Stimulated activated CD8-positive, alpha-beta memory T cell treated with anti-CD3 and anti-CD28 coated beads, Interleukin-2, amount 100 ng/mL, for 1 hour (primary cell): ENCODE results near the gene TMED7.

Source experiments
- DNase-seq, 2 donors: peaks; one replicate each; pipeline ENCODE4 v3.0.0-alpha.2; 2020; ENCODE audit warnings: low read depth in 2 of 2

TMED7 gene

DNA sequence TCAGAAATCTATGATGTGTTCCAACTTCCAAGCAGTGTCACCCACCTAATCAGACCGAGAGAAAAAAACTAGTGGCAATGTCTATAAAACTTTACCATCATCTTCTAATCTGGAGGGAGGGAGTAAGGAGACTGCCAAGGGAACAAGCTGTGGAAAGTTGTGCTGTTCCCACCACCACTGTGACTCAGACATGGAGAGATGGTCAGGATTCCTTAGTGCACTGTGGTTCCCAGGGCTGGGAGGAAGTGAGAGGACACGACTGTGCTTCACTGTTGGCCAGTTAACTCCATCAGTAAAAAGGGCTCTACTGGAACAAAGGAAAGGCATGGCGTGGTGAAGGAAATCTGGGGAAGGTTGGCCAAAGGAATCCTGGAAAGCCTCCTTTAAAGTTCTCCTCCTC lies 42.4 kb downstream of the TMED7 start:
- DNase-seq: no peak

GRCh38 chr5:115580941-115581340 lies 44.9 kb downstream of the TMED7 start:
- no peak for DNase-seq

DNA sequence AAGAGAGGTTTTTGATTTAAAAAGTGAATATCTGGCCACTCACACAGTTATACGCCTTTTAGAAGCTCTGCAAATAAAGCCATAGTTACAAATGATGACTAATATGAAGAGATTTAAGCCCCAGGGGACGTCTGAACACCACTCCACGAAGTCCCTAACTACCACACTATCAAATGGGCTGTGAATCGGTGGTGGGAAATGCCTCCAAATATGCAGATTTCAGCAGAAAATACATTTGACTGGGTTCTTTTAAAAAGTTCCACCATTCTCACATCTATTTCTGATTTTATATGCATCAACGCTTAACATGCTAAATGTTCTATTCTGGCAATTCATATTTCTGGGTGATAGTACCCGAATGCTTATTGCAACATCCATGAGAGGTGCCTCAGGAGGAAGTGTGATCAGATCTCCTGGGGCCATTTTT lies 46.1 kb downstream of the TMED7 start:
- DNase-seq: no peak

GRCh38 chr5:115579216-115579615 lies 46.6 kb downstream of the TMED7 start:
- DNase-seq: no peak

DNA sequence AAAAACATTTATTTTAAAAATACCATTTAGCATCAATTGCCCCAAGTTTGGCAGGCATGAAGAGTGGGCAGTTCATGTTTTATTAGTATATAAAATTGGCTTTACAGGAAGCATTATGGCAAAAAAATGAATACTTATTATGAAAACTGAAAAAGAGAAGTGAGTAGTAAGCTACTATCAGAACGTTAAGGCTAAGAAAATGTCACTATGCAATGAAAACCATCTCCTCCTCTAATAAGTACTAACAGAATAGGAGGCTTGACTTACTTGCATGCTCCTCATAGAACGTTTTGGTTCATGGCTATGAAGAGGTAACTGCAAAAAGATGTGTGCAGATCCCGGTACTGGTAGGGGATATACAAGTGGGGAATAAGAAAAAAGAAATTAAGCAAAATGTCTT lies 47.2 kb downstream of the TMED7 start:
- no peak for DNase-seq

GRCh38 chr5:115577741-115578140 lies 48.1 kb downstream of the TMED7 start:
- no peak for DNase-seq

DNA sequence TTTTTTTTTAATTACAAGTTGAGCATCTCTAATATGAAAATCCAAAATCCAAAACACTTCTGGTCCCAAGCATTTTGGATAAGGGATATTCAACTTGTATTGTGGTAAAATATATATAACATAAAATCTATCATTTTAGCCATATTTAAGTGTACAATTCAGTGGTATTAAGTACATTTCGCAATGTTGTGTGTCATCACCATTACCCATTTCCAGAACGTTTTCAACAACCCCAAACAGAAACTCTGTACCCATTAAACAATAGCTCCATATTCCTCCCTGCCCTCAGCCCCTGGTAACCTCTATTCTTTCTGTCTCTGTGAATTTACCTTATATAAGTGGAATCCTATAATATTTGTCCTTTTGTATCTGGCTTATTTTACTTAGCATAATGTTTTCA lies 48.5 kb downstream of the TMED7 start:
- no peak for DNase-seq

- no peak for DNase-seq
These were observed 50.4 kb downstream of the TMED7 start for GRCh38 chr5:115575167-115576070.

GRCh38 chr5:115573133-115573532 lies 52.7 kb downstream of the TMED7 start:
- DNase-seq: no peak

DNA sequence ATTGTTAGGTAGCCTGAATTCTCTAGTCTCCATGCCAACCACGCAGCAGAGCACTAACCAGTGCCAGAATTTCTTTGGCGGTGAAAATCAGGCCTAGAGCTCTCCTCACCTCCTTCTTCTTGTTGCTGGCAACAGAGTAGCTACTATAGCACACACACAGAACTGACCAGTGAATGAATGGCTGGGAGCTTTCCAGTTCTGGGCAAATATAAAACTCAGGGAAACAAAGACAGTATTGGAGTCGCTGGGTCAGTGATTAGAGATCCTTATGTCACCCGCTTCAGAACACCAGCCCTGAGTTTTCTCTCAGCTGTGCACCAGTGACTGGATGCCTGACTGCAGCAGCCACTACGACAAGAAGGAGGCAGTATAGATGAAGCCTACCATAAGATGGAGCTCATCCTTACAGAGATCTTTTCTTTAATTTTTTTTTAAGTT lies 54.4 kb downstream of the TMED7 start:
- no peak for DNase-seq

- DNase-seq: no peak
These were observed 57.2 kb downstream of the TMED7 start for GRCh38 chr5:115568668-115569067.

- no peak for DNase-seq
These were observed 60.6 kb downstream of the TMED7 start for GRCh38 chr5:115565233-115565632.
